Activated CD4-positive, alpha-beta T cell treated with anti-CD3 and anti-CD28 coated beads for 36 hours (primary cell): ENCODE measurements around the gene FOLR3. TPM values are rescaled to one million over a fixed set of nuclear protein-coding genes. Genes with fewer than 3 reads are reported as not detected.
"Not testable (repeated sequence)": the region's sequence is repeated elsewhere in the genome, so short reads cannot be mapped to it uniquely, and the experiment has no call there.

ENCODE experiments used
- ATAC-seq: fragments of 200-7000 bp; cut with Tn5 transposase; one replicate; pipeline ENCODE4 v1.10.0; 2021; ENCODE audit warnings: mild to moderate bottlenecking, moderate library complexity
- CTCF ChIA-PET: fragments of 350-600 bp; sonication (Branson Sonifier 250); formaldehyde crosslinking; loops from one replicate; lab custom pipeline; 2021; ENCODE audit warnings: antibody characterized with exemption; lab: Charles Lee
- POLR2A ChIA-PET: fragments of 350-600 bp; sonication (Branson Sonifier 250); formaldehyde crosslinking; loops from one replicate; lab custom pipeline; 2021; ENCODE audit warnings: antibody characterized with exemption, inconsistent platforms; lab: Charles Lee
- DNase-seq: peaks from one replicate; pipeline ENCODE4 v3.0.0-alpha.2; 2020
- H3K27ac Mint-ChIP-seq: one replicate; pipeline ENCODE4 v1.8.0; 2021; ENCODE audit warnings: mixed read lengths
- H3K27me3 Mint-ChIP-seq: one replicate; pipeline ENCODE4 v1.8.0; 2021; ENCODE audit warnings: mixed read lengths
- H3K36me3 Mint-ChIP-seq: one replicate; pipeline ENCODE4 v1.8.0; 2021; ENCODE audit warnings: low read depth, mixed read lengths
- H3K4me1 Mint-ChIP-seq: one replicate; pipeline ENCODE4 v1.8.0; 2021; ENCODE audit warnings: mixed read lengths
- H3K4me3 Mint-ChIP-seq: one replicate; pipeline ENCODE4 v1.8.0; 2021; ENCODE audit warnings: mild to moderate bottlenecking, moderate library complexity, mixed read lengths
- H3K9me3 Mint-ChIP-seq: one replicate; pipeline ENCODE4 v1.8.0; 2021; ENCODE audit warnings: low read depth, mixed read lengths
- intact Hi-C, 2 experiments: fragments of 100-400 bp; cut with DNase I in 1 of 2; cut with micrococcal nuclease in 1 of 2; formaldehyde crosslinking; loops; one replicate each; pipeline versions ENCODE4 v1.14.2 to v1.15.1; 2022 to 2024; cut with DNase I, micrococcal nuclease
- total RNA-seq, 2 experiments: library from RNA; stranded (reverse); gene quantifications; one replicate each; pipeline ENCODE4 v1.2.3, GENCODE V29; 2021

FOLR3 gene
- total RNA-seq, result not detected

DNA sequence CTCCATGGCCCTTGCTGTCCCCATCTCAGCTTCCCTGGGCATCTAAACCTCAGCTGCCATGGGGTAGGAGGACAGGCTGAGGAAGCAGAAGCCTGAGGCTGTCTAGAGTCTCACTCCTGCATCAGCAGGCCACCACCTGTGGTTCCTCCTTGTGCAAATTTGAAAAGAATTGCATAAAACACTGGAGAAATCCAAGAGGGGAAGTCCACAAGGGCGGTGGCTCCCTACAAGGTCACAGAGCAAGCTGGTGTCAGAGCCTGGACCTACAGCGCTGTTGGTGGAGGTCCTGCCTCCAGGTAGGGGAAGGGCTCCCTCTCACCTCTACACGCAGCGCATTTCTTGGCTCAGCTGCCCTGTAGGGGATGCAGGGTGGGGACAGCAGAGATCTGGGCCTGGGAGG lies at the start of gene FOLR3:
Gene FOLR3 (plus strand): TSS at position 253 of the 400 bp plus-strand sequence. CDS start 228 bp downstream, outside the sequence.
- H3K4me1 Mint-ChIP-seq, H3K27ac Mint-ChIP-seq, H3K36me3 Mint-ChIP-seq, POLR2A ChIA-PET, H3K9me3 Mint-ChIP-seq, intact Hi-C loops, ATAC-seq, H3K4me3 Mint-ChIP-seq, DNase-seq: not testable (repeated sequence)
- CTCF ChIA-PET, result interaction anchor here (0.7 kb wide), 1 partner anchor 8 kb away, joined by 3 read pairs; no protein-coding TSS in a partner anchor
- H3K27me3 Mint-ChIP-seq, result peaks cover 12% of the 10 kb centered on the region

GRCh38 chr11:72088076-72088808 lies 47.3 kb upstream of the FOLR3 start:
- CTCF ChIA-PET, result interaction anchor here (5.4 kb wide), 1 partner anchor 63 kb away, joined by 40 read pairs; no protein-coding TSS in a partner anchor
- intact Hi-C loops, result no loop called here
- Mint-ChIP-seq H3K4me3 (no peak overlapping the region), H3K27me3 (no peaks in the 10 kb centered on the region), H3K9me3 (no peaks in the 10 kb centered on the region), H3K27ac (peak overlapping the region; percentile 39), H3K36me3 (peaks cover 6% of the 10 kb centered on the region), H3K4me1 (peaks cover 13% of the 10 kb centered on the region)
- POLR2A ChIA-PET, result no interaction called here
- DNase-seq, result no peak
- ATAC-seq, result peak; percentile 74

GRCh38 chr11:72091292-72091691 lies 44.2 kb upstream of the FOLR3 start:
- no peak overlapping the region for H3K27ac Mint-ChIP-seq
- no peaks in the 10 kb centered on the region for H3K27me3 Mint-ChIP-seq
- H3K9me3 Mint-ChIP-seq, result no peaks in the 10 kb centered on the region
- POLR2A ChIA-PET, result no interaction called here
- CTCF ChIA-PET, result interaction anchor here (0.6 to 5.7 kb wide), 22 partner anchors 9 to 164 kb away, joined by 3 to 89 read pairs (median 5); no protein-coding TSS in a partner anchor
- peaks cover 13% of the 10 kb centered on the region for H3K4me1 Mint-ChIP-seq
- intact Hi-C loops, result loop anchor here (1.0 to 5.0 kb wide), 3 partner anchors 66 to 114 kb away; no protein-coding TSS in a partner anchor
- no peak overlapping the region for H3K4me3 Mint-ChIP-seq
- peaks cover 11% of the 10 kb centered on the region for H3K36me3 Mint-ChIP-seq
- DNase-seq, result peak; percentile 82
- peak; percentile 90 for ATAC-seq

DNA sequence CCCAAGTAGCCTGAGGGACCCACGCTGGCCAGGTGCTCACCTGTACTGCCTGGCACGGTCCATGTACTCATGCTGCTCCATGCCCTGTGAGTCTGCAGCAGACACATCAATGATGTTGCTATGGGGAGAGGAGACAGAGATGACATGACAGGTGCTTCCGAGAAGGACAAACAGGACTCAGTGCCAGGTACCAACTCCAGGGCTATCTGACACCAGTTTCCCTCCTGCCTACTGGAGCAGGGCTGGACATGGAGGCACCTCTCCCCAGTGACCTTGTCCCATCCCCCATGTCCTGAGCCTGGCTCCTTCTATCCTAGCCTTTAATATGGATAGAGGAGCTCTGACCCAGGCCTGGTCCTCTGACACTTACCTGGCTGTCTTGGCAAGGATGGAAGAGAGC lies 36.8 kb upstream of the FOLR3 start:
- peaks cover 23% of the 10 kb centered on the region for H3K36me3 Mint-ChIP-seq
- intact Hi-C loops, result no loop called here
- no peaks in the 10 kb centered on the region for H3K27me3 Mint-ChIP-seq
- no peak overlapping the region for H3K27ac Mint-ChIP-seq
- DNase-seq, result no peak
- no peak overlapping the region for H3K4me3 Mint-ChIP-seq
- CTCF ChIA-PET, result interaction anchor here (2.0 kb wide), 1 partner anchor 74 kb away, joined by 7 read pairs; no protein-coding TSS in a partner anchor
- no peak for ATAC-seq
- POLR2A ChIA-PET, result interaction anchor here (0.5 to 1.7 kb wide), 2 partner anchors 10 to 14 kb away, joined by 3 to 7 read pairs; partner anchors contain the start of gene ANAPC15
- no peaks in the 10 kb centered on the region for H3K9me3 Mint-ChIP-seq
- H3K4me1 Mint-ChIP-seq, result peaks cover 32% of the 10 kb centered on the region

GRCh38 chr11:72100009-72100408 lies 35.5 kb upstream of the FOLR3 start:
- POLR2A ChIA-PET, result interaction anchor here (0.6 kb wide), 1 partner anchor 525 kb away, joined by 4 read pairs; no protein-coding TSS in a partner anchor

GRCh38 chr11:72100462-72100861 lies 35.1 kb upstream of the FOLR3 start:
- intact Hi-C loops, result no loop called here
- Mint-ChIP-seq H3K36me3 (peaks cover 19% of the 10 kb centered on the region), H3K4me1 (peaks cover 38% of the 10 kb centered on the region), H3K9me3 (no peaks in the 10 kb centered on the region), H3K27ac (peak overlapping the region; percentile 30), H3K4me3 (no peak overlapping the region), H3K27me3 (no peaks in the 10 kb centered on the region)
- POLR2A ChIA-PET, result interaction anchor here (0.6 kb wide), 1 partner anchor 525 kb away, joined by 4 read pairs; no protein-coding TSS in a partner anchor
- CTCF ChIA-PET, result interaction anchor here (1.1 to 3.7 kb wide), 4 partner anchors 10 to 123 kb away, joined by 3 to 27 read pairs (median 8); no protein-coding TSS in a partner anchor
- no peak for ATAC-seq
- DNase-seq, result no peak

More at GRCh38 chr11:72100009-72100408, 35.5 kb upstream of the FOLR3 start:
- DNase-seq (no peak), ATAC-seq (no peak)
- Mint-ChIP-seq H3K4me1 (peaks cover 38% of the 10 kb centered on the region), H3K36me3 (peaks cover 21% of the 10 kb centered on the region), H3K4me3 (no peak overlapping the region), H3K27ac (no peak overlapping the region), H3K9me3 (no peaks in the 10 kb centered on the region), H3K27me3 (no peaks in the 10 kb centered on the region)
- CTCF ChIA-PET, result interaction anchor here (2.0 to 3.7 kb wide), 2 partner anchors 9 to 75 kb away, joined by 7 to 27 read pairs; no protein-coding TSS in a partner anchor
- intact Hi-C loops, result no loop called here

- Mint-ChIP-seq H3K9me3 (no peaks in the 10 kb centered on the region), H3K4me1 (peaks cover 38% of the 10 kb centered on the region), H3K27ac (peak overlapping the region; percentile 95), H3K4me3 (peak overlapping the region; percentile 97), H3K36me3 (peaks cover 19% of the 10 kb centered on the region), H3K27me3 (no peaks in the 10 kb centered on the region)
- ATAC-seq, result no peak
- POLR2A ChIA-PET, result interaction anchor here (0.7 to 1.1 kb wide), 2 partner anchors 24 to 174 kb away, joined by 3 read pairs; partner anchors contain the start of gene XNDC1N
- intact Hi-C loops, result loop anchor here (1.0 to 2.0 kb wide), 4 partner anchors 39 to 315 kb away; partner anchors contain the start of genes RNF121 (in 1 of the 2) and XNDC1N (in 1 of the 2)
- CTCF ChIA-PET, result interaction anchor here (0.5 to 3.7 kb wide), 6 partner anchors 9 to 76 kb away, joined by 3 to 27 read pairs (median 8); no protein-coding TSS in a partner anchor
- DNase-seq, result no peak
These were observed 33.4 kb upstream of the FOLR3 start for GRCh38 chr11:72102162-72102561.

DNA sequence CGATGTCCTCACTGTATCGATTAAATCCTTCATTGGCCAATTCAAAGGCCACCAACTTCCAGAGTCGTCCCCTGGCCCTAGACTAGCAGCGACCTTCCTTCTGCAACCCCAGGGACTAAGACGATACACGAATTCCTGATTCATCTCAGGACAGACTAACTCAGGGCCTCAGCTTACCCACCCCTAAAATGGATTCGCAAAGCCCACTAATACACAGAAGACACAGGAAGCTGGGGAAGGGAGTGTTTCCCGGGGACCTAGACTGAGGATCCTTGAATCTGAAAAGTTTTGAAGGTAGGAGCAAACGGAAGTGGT lies 32.9 kb upstream of the FOLR3 start:
- H3K4me3 Mint-ChIP-seq, result peak overlapping the region; percentile 97
- intact Hi-C loops, result loop anchor here (1.0 to 2.0 kb wide), 4 partner anchors 38 to 316 kb away; partner anchors contain the start of genes RNF121 (in 1 of the 2) and XNDC1N (in 1 of the 2)
- H3K27ac Mint-ChIP-seq, result peak overlapping the region; percentile 95
- peaks cover 18% of the 10 kb centered on the region for H3K36me3 Mint-ChIP-seq
- POLR2A ChIA-PET, result interaction anchor here (0.7 kb wide), 1 partner anchor 175 kb away, joined by 3 read pairs; the partner anchor contains the start of gene XNDC1N
- peaks cover 38% of the 10 kb centered on the region for H3K4me1 Mint-ChIP-seq
- ATAC-seq, result no peak
- H3K9me3 Mint-ChIP-seq, result no peaks in the 10 kb centered on the region
- CTCF ChIA-PET, result interaction anchor here (0.9 to 3.7 kb wide), 5 partner anchors 9 to 77 kb away, joined by 4 to 27 read pairs (median 8); no protein-coding TSS in a partner anchor
- H3K27me3 Mint-ChIP-seq, result no peaks in the 10 kb centered on the region
- DNase-seq, result no peak

- intact Hi-C loops, result loop anchor here (1.0 to 2.0 kb wide), 9 partner anchors 9 to 331 kb away; partner anchors contain the start of genes ANAPC15 (in 2 of the 2), LRRC51 (in 2 of the 2), NUMA1 (in 2 of the 2) and XNDC1N (in 2 of the 2)
- Mint-ChIP-seq H3K4me3 (peak within 1 kb of the TSS; percentile 97), H3K27me3 (no peaks in the 10 kb centered on the region), H3K27ac (peak within 1 kb of the TSS; percentile 95), H3K9me3 (no peaks in the 10 kb centered on the region), H3K4me1 (peaks cover 38% of the 10 kb centered on the region), H3K36me3 (peaks cover 12% of the 10 kb centered on the region)
- ATAC-seq (peak; percentile 98), DNase-seq (peak; percentile 99)
- POLR2A ChIA-PET, result interaction anchor here (0.7 kb wide), 1 partner anchor 175 kb away, joined by 3 read pairs; the partner anchor contains the start of gene XNDC1N
- CTCF ChIA-PET, result interaction anchor here (2.7 to 3.7 kb wide), 2 partner anchors 12 to 77 kb away, joined by 10 to 27 read pairs; no protein-coding TSS in a partner anchor
These were observed 32.4 kb upstream of the FOLR3 start, which contains the start of gene LAMTOR1 for GRCh38 chr11:72102946-72103753. Gene LAMTOR1 (minus strand): TSS chr11:72103297. CDS start chr11:72103224, 73 bp downstream.

GRCh38 chr11:72103754-72104167 lies 31.8 kb upstream of the FOLR3 start:
- DNase-seq (no peak), ATAC-seq (no peak)
- H3K36me3 Mint-ChIP-seq, result peaks cover 10% of the 10 kb centered on the region
- no peaks in the 10 kb centered on the region for H3K27me3 Mint-ChIP-seq
- peaks cover 38% of the 10 kb centered on the region for H3K4me1 Mint-ChIP-seq
- CTCF ChIA-PET, result no interaction called here
- peak overlapping the region; percentile 97 for H3K4me3 Mint-ChIP-seq
- intact Hi-C loops, result loop anchor here (1.0 to 2.0 kb wide), 9 partner anchors 9 to 331 kb away; partner anchors contain the start of genes ANAPC15 (in 2 of the 2), LRRC51 (in 2 of the 2), NUMA1 (in 2 of the 2) and XNDC1N (in 2 of the 2)
- peak overlapping the region; percentile 95 for H3K27ac Mint-ChIP-seq
- H3K9me3 Mint-ChIP-seq, result no peaks in the 10 kb centered on the region
- POLR2A ChIA-PET, result no interaction called here
